Endodermal cell (in vitro differentiated cells): Measurements from ENCODE around the gene MIER2. TPM values are rescaled to one million over a fixed set of nuclear protein-coding genes. Genes with fewer than 3 reads are reported as not detected.
A peak's percentile ranks its signal among the peaks of the same experiment; 100 is the strongest.

Experiments
- DNase-seq: peaks from one replicate; pipeline ENCODE4 v3.0.0-alpha.2; 2017
- H3K27ac ChIP-seq: 2 replicates; pipeline ENCODE4 v1.5.1; 2013; ENCODE audit warnings: mild to moderate bottlenecking, low read depth, low read length, moderate library complexity
- H3K27me3 ChIP-seq: 2 replicates; pipeline ENCODE4 v1.6.1; 2013; ENCODE audit warnings: mild to moderate bottlenecking, low read length, moderate library complexity; ENCODE audit not compliant: insufficient read depth, control insufficient read depth, poor library complexity, severe bottlenecking
- H3K36me3 ChIP-seq: 2 replicates; pipeline ENCODE4 v1.7.0; 2013; ENCODE audit warnings: mild to moderate bottlenecking, low read length, moderate library complexity; ENCODE audit not compliant: control insufficient read depth, insufficient read depth
- H3K4me1 ChIP-seq: one replicate; pipeline ENCODE4 v1.7.0; 2013; ENCODE audit warnings: low read length; ENCODE audit not compliant: control insufficient read depth, insufficient read depth
- H3K4me3 ChIP-seq: 2 replicates; pipeline ENCODE4 v1.5.1; 2013; ENCODE audit warnings: mild to moderate bottlenecking, low read length, moderate library complexity
- H3K9ac ChIP-seq: 2 replicates; pipeline ENCODE4 v1.6.1; 2013; ENCODE audit warnings: mild to moderate bottlenecking, low read length, moderate library complexity; ENCODE audit not compliant: poor library complexity, severe bottlenecking; ENCODE audit errors: extremely low read depth
- H3K9me3 ChIP-seq: 2 replicates; pipeline ENCODE4 v1.6.1; 2013; ENCODE audit warnings: mild to moderate bottlenecking, low read length, moderate library complexity; ENCODE audit not compliant: control insufficient read depth
- H3K27ac Mint-ChIP-seq: 2 replicates; pipeline ENCODE4 v1.8.0; 2020; ENCODE audit warnings: mixed read lengths
- H3K27me3 Mint-ChIP-seq: 2 replicates; pipeline ENCODE4 v1.8.0; 2021; ENCODE audit warnings: mild to moderate bottlenecking, mixed read lengths; ENCODE audit not compliant: insufficient read depth
- H3K36me3 Mint-ChIP-seq: 2 replicates; pipeline ENCODE4 v1.8.0; 2020; ENCODE audit warnings: low read depth, mixed read lengths
- H3K4me1 Mint-ChIP-seq: 2 replicates; pipeline ENCODE4 v1.8.0; 2020; ENCODE audit warnings: mixed read lengths
- H3K4me3 Mint-ChIP-seq: 2 replicates; pipeline ENCODE4 v1.8.0; 2020; ENCODE audit warnings: mild to moderate bottlenecking, moderate library complexity, mixed read lengths
- H3K9me3 Mint-ChIP-seq: 2 replicates; pipeline ENCODE4 v1.8.0; 2020; ENCODE audit warnings: mild to moderate bottlenecking, mixed read lengths
- CTCF ChIP-seq: fragments of 200-600 bp; sonication (generic); conservative IDR thresholded peaks from 2 replicates; pipeline ENCODE4 v1.5.0; 2021; ENCODE audit warnings: antibody characterized with exemption, mild to moderate bottlenecking
- WGBS, 2 experiments: methylation state at CpG; one replicate each; pipeline versions ENCODE4 v1.1.5 to v1.1.7; 2013; ENCODE audit warnings: missing lambda C conversion rate in 2 of 2, mixed read lengths in 1 of 2; ENCODE audit not compliant: insufficient coverage in 1 of 2, insufficient read length in 1 of 2; 5-methylcytosine and 5-hydroxymethylcytosine counted together
- total RNA-seq, 2 donors: library from RNA; stranded (reverse); fragmentation: NEBNext Ultra II Directional in 1 of 2; extraction: Animal tissue kit (Norgen Biotek cat#: 25700) in 1 of 2; gene quantifications; 2 replicates in 1 of 2; 3 replicates in 1 of 2; pipeline ENCODE4 v1.2.1, GENCODE V29; 2021

Gene MIER2
- total RNA-seq, 2 donors from 2014 or later = 50.5 to 51.3 TPM

- H3K27me3 Mint-ChIP-seq = peaks cover 33% of the 10 kb centered on the region
- TF ChIP-seq CTCF = no peak
- Histone ChIP-seq H3K27ac (no peak within 1 kb of the TSS), H3K36me3 (peaks cover 6% of the 10 kb centered on the region), H3K27me3 (peaks cover 9% of the 10 kb centered on the region), H3K9ac (peak within 1 kb of the TSS; percentile 47), H3K4me1 (peaks cover 7% of the 10 kb centered on the region), H3K4me3 (peak within 1 kb of the TSS; percentile 64), H3K9me3 (no peaks in the 10 kb centered on the region)
- no peaks in the 10 kb centered on the region for H3K9me3 Mint-ChIP-seq
- H3K36me3 Mint-ChIP-seq = peaks cover 15% of the 10 kb centered on the region
- WGBS, 2 experiments = 0 to 5% methylated on average over 1 to 46 of the region's 60 CpGs
- no peak for DNase-seq
- H3K27ac Mint-ChIP-seq = peak within 1 kb of the TSS; percentile 96
- peaks cover 35% of the 10 kb centered on the region for H3K4me1 Mint-ChIP-seq
- H3K4me3 Mint-ChIP-seq = peak within 1 kb of the TSS; percentile 60
These were observed 53.5 kb downstream of the MIER2 start, which contains the start of gene PLPP2 for GRCh38 chr19:291006-291521. Gene PLPP2, minus strand, starts transcription at chr19:291403. Its CDS starts 67 bp downstream, at chr19:291336.

- DNase-seq = peak; percentile 97
- Mint-ChIP-seq H3K27me3 (peaks cover 33% of the 10 kb centered on the region), H3K4me1 (peaks cover 30% of the 10 kb centered on the region), H3K9me3 (no peaks in the 10 kb centered on the region), H3K36me3 (peaks cover 15% of the 10 kb centered on the region), H3K27ac (peak overlapping the region; percentile 96), H3K4me3 (peak overlapping the region; percentile 60)
- H3K27ac ChIP-seq = no peak overlapping the region
- peaks cover 7% of the 10 kb centered on the region for H3K4me1 ChIP-seq
- H3K9me3 ChIP-seq = no peaks in the 10 kb centered on the region
- peaks cover 6% of the 10 kb centered on the region for H3K36me3 ChIP-seq
- H3K4me3 ChIP-seq = peak overlapping the region; percentile 47
- peaks cover 9% of the 10 kb centered on the region for H3K27me3 ChIP-seq
- TF ChIP-seq CTCF = no peak
- peak overlapping the region; percentile 47 for H3K9ac ChIP-seq
- 4 to 6% methylated on average over 12 to 51 of the region's 51 CpGs for WGBS, 2 experiments
These were observed 54.1 kb downstream of the MIER2 start for GRCh38 chr19:290372-291005.

- TF ChIP-seq CTCF = no peak
- H3K27ac Mint-ChIP-seq = peak overlapping the region; percentile 96
- H3K4me1 ChIP-seq = peaks cover 6% of the 10 kb centered on the region
- peaks cover 15% of the 10 kb centered on the region for H3K36me3 Mint-ChIP-seq
- H3K4me3 ChIP-seq = peak overlapping the region; percentile 47
- H3K9ac ChIP-seq = peak overlapping the region; percentile 47
- DNase-seq = peak; percentile 94
- H3K36me3 ChIP-seq = peaks cover 6% of the 10 kb centered on the region
- no peaks in the 10 kb centered on the region for H3K9me3 Mint-ChIP-seq
- WGBS, 2 experiments = 37 to 52% methylated on average over 11 to 26 of the region's 26 CpGs
- peaks cover 32% of the 10 kb centered on the region for H3K27me3 Mint-ChIP-seq
- peaks cover 26% of the 10 kb centered on the region for H3K4me1 Mint-ChIP-seq
- peak overlapping the region; percentile 60 for H3K4me3 Mint-ChIP-seq
- H3K27me3 ChIP-seq = peaks cover 9% of the 10 kb centered on the region
- no peak overlapping the region for H3K27ac ChIP-seq
- no peaks in the 10 kb centered on the region for H3K9me3 ChIP-seq
These were observed 54.8 kb downstream of the MIER2 start for GRCh38 chr19:289651-290371.
